ENCODE measurements around the gene ACOX3. TPM values are rescaled to one million over a fixed set of nuclear protein-coding genes. Genes with fewer than 3 reads are reported as not detected.
A peak's percentile ranks its signal among the peaks of the same experiment; 100 is the strongest.

Gene ACOX3
- total and polyA plus RNA-seq, 9 of the 15 experiments (the other 6 are each of a cell fraction or from before 2014, with no cell fraction given): 0.68 to 7.3 (median 3.7) TPM

GRCh38 chr4:8405516-8405875, 35.0 kb downstream of the ACOX3 start:
- Histone ChIP-seq H4K20me1 (replicated peaks; ENCODE audit: control insufficient read depth, insufficient read depth, low read length) (no peaks in the 10 kb centered on the region; the same call in 1 of the 2 replicates), H3K4me1 (replicated peaks in 1 of 2; ENCODE audit: control insufficient read depth in 2 of 2, insufficient read depth in 2 of 2, low read length in 2 of 2) (peaks cover 16 to 27% of the 10 kb centered on the region in 2 experiments; a peak in 4 of 5 replicates), H3K27me3 (ENCODE audit: control insufficient read depth in 2 of 2, insufficient read depth in 2 of 2, low read length in 2 of 2) (no peaks in the 10 kb centered on the region), H2AFZ (ENCODE audit: low read depth, low read length) (no peak overlapping the region), H3K9me1 (ENCODE audit: control insufficient read depth, insufficient read depth, low read length) (peaks cover 7% of the 10 kb centered on the region), H3K9me3 (replicated peaks; ENCODE audit: control insufficient read depth, insufficient read depth, low read depth, low read length) (no peaks in the 10 kb centered on the region), H3K36me3 (ENCODE audit: control insufficient read depth, insufficient read depth, low read length) (no peaks in the 10 kb centered on the region), H3K27ac (ENCODE audit: extremely low read depth, low read depth, low read length) (no peak overlapping the region), H3K9ac (ENCODE audit: insufficient read depth in 1 of 2, low read depth in 2 of 2, low read length in 2 of 2) (peak overlapping the region in 1 of 2 experiments; percentile 26; a peak in 1 of 4 replicates), H3K79me2 (ENCODE audit: control insufficient read depth, insufficient read depth, low read length) (no peaks in the 10 kb centered on the region), H3K4me3 (no peak overlapping the region), H3K4me2 (ENCODE audit: insufficient read depth, low read length) (no peak overlapping the region)
- ChIA-PET POLR2A (interaction anchor here (0.6 kb wide), 1 partner anchor 26 kb away, joined by 4 read pairs; no protein-coding TSS in a partner anchor), CTCF (ENCODE audit: low intra/inter-chr PET ratio) (interaction anchor here (1.6 to 4.9 kb wide), 2 partner anchors 163 to 164 kb away, joined by 5 to 69 read pairs; no protein-coding TSS in a partner anchor)
- intact Hi-C loops (cut with micrococcal nuclease): loop anchor here (10.0 kb wide), 1 partner anchor 231 kb away; no protein-coding TSS in a partner anchor
- in situ Hi-C loops (cut with MboI): loop anchor here (10.0 kb wide), 1 partner anchor 241 kb away; no protein-coding TSS in a partner anchor
- BruUV-seq (replicated peaks): no TSS peak
- ATAC-seq: no peak
- TF ChIP-seq SRSF1 (IDR thresholded peaks at IDR 0.05; ENCODE audit: low read depth, low read length): no peak
- no peak for DNase-seq (ENCODE audit: extremely low read depth in 1 of 4, low spot score in 3 of 4)
- no peak for FAIRE-seq
- WGBS (ENCODE audit: insufficient coverage, low coverage, missing lambda C conversion rate): 66% methylated on average over 9 of the region's 9 CpGs

- WGBS (ENCODE audit: insufficient coverage, low coverage, missing lambda C conversion rate): 57% methylated on average over 14 of the region's 14 CpGs
- intact Hi-C loops (cut with micrococcal nuclease): loop anchor here (5.0 to 10.0 kb wide), 2 partner anchors 83 to 230 kb away; no protein-coding TSS in a partner anchor
- H3K27me3 ChIP-seq (ENCODE audit: control insufficient read depth in 2 of 2, insufficient read depth in 2 of 2, low read length in 2 of 2): no peaks in the 10 kb centered on the region
- FAIRE-seq (no peak), ATAC-seq (no peak), DNase-seq (ENCODE audit: extremely low read depth in 1 of 4, low spot score in 3 of 4) (no peak)
- no peaks in the 10 kb centered on the region for H3K79me2 ChIP-seq (ENCODE audit: control insufficient read depth, insufficient read depth, low read length)
- ChIA-PET CTCF (ENCODE audit: low intra/inter-chr PET ratio) (interaction anchor here (4.9 kb wide), 1 partner anchor 163 kb away, joined by 69 read pairs; no protein-coding TSS in a partner anchor), POLR2A (no interaction called here)
- in situ Hi-C loops (cut with MboI): loop anchor here (5.0 to 10.0 kb wide), 2 partner anchors 163 to 240 kb away; no protein-coding TSS in a partner anchor
- no peaks in the 10 kb centered on the region for H3K36me3 ChIP-seq (ENCODE audit: control insufficient read depth, insufficient read depth, low read length)
- H4K20me1 ChIP-seq (replicated peaks; ENCODE audit: control insufficient read depth, insufficient read depth, low read length): no peaks in the 10 kb centered on the region; the same call in 1 of the 2 replicates
- H3K9ac ChIP-seq (ENCODE audit: insufficient read depth in 1 of 2, low read depth in 2 of 2, low read length in 2 of 2): no peak overlapping the region
- no peak overlapping the region for H3K4me2 ChIP-seq (ENCODE audit: insufficient read depth, low read length)
- no peak overlapping the region for H2AFZ ChIP-seq (ENCODE audit: low read depth, low read length)
- H3K9me1 ChIP-seq (ENCODE audit: control insufficient read depth, insufficient read depth, low read length): peaks cover 5% of the 10 kb centered on the region
- H3K9me3 ChIP-seq (replicated peaks; ENCODE audit: control insufficient read depth, insufficient read depth, low read depth, low read length): no peaks in the 10 kb centered on the region
- no peak overlapping the region for H3K27ac ChIP-seq (ENCODE audit: extremely low read depth, low read depth, low read length)
- no TSS peak for BruUV-seq (replicated peaks)
- H3K4me1 ChIP-seq (replicated peaks in 1 of 2; ENCODE audit: control insufficient read depth in 2 of 2, insufficient read depth in 2 of 2, low read length in 2 of 2): peaks cover 11 to 23% of the 10 kb centered on the region in 2 experiments; a peak in 4 of 5 replicates
- no peak for TF ChIP-seq PML (IDR thresholded peaks at IDR 0.05; ENCODE audit: low read length)
- TF ChIP-seq PHF20 (IDR thresholded peaks at IDR 0.05; ENCODE audit: partially characterized antibody): no peak
- no peak for TF ChIP-seq NFIX (CRISPR knock-in tag; IDR thresholded peaks at IDR 0.05; ENCODE audit: low read depth)
- no peak for TF ChIP-seq SP2 (IDR thresholded peaks at IDR 0.05; ENCODE audit: extremely low read depth, low read depth, low read length, poor library complexity, severe bottlenecking)
- TF ChIP-seq ARHGAP35 (IDR thresholded peaks at IDR 0.05; ENCODE audit: partially characterized antibody): no peak
- no peak for TF ChIP-seq ZNF124 (CRISPR knock-in tag; IDR thresholded peaks at IDR 0.05)
- TF ChIP-seq OTX1 (CRISPR knock-in tag; IDR thresholded peaks at IDR 0.05): no peak
- no peak for TF ChIP-seq POLR3G (IDR thresholded peaks at IDR 0.05; ENCODE audit: extremely low read depth, insufficient read length, insufficient replicate concordance)
- no peak for TF ChIP-seq RFX1 (IDR thresholded peaks at IDR 0.05)
- TF ChIP-seq DNMT1 (IDR thresholded peaks at IDR 0.05): no peak
- no peak for TF ChIP-seq ZNF133 (CRISPR knock-in tag; IDR thresholded peaks at IDR 0.05)
- TF ChIP-seq EGR1 (conservative IDR thresholded peaks at IDR 0.05): no peak
- no peak for TF ChIP-seq NR2C1 (IDR thresholded peaks at IDR 0.05)
- no peak for TF ChIP-seq NR2C1 (tag; IDR thresholded peaks at IDR 0.05)
- no peak for TF ChIP-seq ZNF121 (CRISPR knock-in tag; conservative IDR thresholded peaks at IDR 0.05)
- TF ChIP-seq PTTG1 (tag; IDR thresholded peaks at IDR 0.05; ENCODE audit: low read depth): no peak
- no peak for TF ChIP-seq CREB1 (IDR thresholded peaks at IDR 0.05)
- no peak for TF ChIP-seq CREB1 (CRISPR knock-in tag; IDR thresholded peaks at IDR 0.05)
- no peak overlapping the region for H3K4me3 ChIP-seq
Measured at GRCh38 chr4:8404791-8405515, 35.6 kb downstream of the ACOX3 start.

All from K562 (cell line).